OCI-LY1 (cell line): ENCODE data around the gene ITLN1.
"Not testable (repeated sequence)": the region's sequence is repeated elsewhere in the genome, so short reads cannot be mapped to it uniquely, and the experiment has no call there.

Experiments used
- EZH2 ChIP-seq: fragments of 200-600 bp; sonication (generic), shearing (Covaris generic); IDR thresholded peaks from 2 replicates; pipeline ENCODE4 v1.8.0; 2017; ENCODE audit warnings: borderline replicate concordance, mixed run types, mild to moderate bottlenecking, antibody characterized with exemption, low read length, moderate library complexity, mixed read lengths
- TF ChIP-seq, protein P1 (sequence below): fragments of 200-600 bp; sonication (generic), shearing (Covaris generic); IDR thresholded peaks from 2 replicates; pipeline ENCODE4 v1.5.1; 2017; ENCODE audit warnings: mild to moderate bottlenecking, antibody characterized with exemption, low read length, moderate library complexity, mixed read lengths

DNA sequence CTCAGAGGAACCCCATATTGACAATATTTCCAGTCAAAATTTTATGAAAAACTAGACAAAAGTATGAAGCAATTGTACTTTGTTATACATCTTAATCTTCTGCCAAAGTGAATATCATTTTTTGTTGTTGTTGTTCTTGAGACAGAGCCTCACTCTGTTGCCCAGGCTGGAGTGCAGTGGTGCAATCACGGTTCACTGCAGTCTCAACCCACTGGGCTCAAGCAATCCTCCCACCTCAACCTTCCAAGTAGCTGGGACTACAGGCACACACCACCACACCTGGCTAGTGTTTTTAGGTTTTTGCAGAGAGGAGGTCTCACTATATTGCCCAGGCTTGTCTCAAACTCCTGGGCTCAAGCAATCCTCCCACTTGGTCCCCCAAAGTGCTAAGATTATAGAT, 17.3 kb upstream of the ITLN1 start:
- TF ChIP-seq, protein P1, sequence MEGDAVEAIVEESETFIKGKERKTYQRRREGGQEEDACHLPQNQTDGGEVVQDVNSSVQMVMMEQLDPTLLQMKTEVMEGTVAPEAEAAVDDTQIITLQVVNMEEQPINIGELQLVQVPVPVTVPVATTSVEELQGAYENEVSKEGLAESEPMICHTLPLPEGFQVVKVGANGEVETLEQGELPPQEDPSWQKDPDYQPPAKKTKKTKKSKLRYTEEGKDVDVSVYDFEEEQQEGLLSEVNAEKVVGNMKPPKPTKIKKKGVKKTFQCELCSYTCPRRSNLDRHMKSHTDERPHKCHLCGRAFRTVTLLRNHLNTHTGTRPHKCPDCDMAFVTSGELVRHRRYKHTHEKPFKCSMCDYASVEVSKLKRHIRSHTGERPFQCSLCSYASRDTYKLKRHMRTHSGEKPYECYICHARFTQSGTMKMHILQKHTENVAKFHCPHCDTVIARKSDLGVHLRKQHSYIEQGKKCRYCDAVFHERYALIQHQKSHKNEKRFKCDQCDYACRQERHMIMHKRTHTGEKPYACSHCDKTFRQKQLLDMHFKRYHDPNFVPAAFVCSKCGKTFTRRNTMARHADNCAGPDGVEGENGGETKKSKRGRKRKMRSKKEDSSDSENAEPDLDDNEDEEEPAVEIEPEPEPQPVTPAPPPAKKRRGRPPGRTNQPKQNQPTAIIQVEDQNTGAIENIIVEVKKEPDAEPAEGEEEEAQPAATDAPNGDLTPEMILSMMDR = not testable (repeated sequence)
- not testable (repeated sequence) for TF ChIP-seq EZH2
